ENCODE measurements around the gene ATXN1. TPM values are rescaled to one million over a fixed set of nuclear protein-coding genes. Genes with fewer than 3 reads are reported as not detected.

Gene ATXN1
- total and polyA plus RNA-seq, 2 of the 8 experiments (the other 6 are each of a cell fraction or from before 2014, with no cell fraction given): 1.6 to 4.0 TPM

GRCh38 chr6:16286151-16286522 is 475.1 kb downstream of the ATXN1 start (continued):
- TF ChIP-seq RFX5 (IDR thresholded peaks at IDR 0.05; ENCODE audit: borderline replicate concordance, low read depth, low read length) (no peak), E2F6 (IDR thresholded peaks at IDR 0.05) (peak; percentile 51), BRCA1 (IDR thresholded peaks at IDR 0.05; ENCODE audit: low read depth, low read length) (no peak), SP1 (IDR thresholded peaks at IDR 0.05; ENCODE audit: low read depth, low read length) (no peak), TCF12 (IDR thresholded peaks at IDR 0.05; ENCODE audit: low read depth, low read length) (no peak), POU5F1 (IDR thresholded peaks at IDR 0.05; ENCODE audit: low read depth, low read length) (no peak), TBP (IDR thresholded peaks at IDR 0.05; ENCODE audit: low read depth, low read length) (no peak), CREB1 (IDR thresholded peaks at IDR 0.05) (no peak), TAF7 (optimal IDR thresholded peaks at IDR 0.05; ENCODE audit: borderline replicate concordance, low read depth, low read length) (no peak), ATF2 (IDR thresholded peaks at IDR 0.05; ENCODE audit: low read length) (no peak), BCL11A (IDR thresholded peaks at IDR 0.05; ENCODE audit: low read depth in 2 of 2, low read length in 2 of 2) (no peak), POLR2AphosphoS5 (IDR thresholded peaks at IDR 0.05; ENCODE audit: low read depth, low read length) (no peak), EZH2 (IDR thresholded peaks at IDR 0.05; ENCODE audit: low read depth, low read length, severe bottlenecking) (no peak), KDM4A (IDR thresholded peaks at IDR 0.05; ENCODE audit: low read depth, low read length, severe bottlenecking) (no peak), CEBPB (IDR thresholded peaks at IDR 0.05; ENCODE audit: low read depth, low read length) (no peak), CBX8 (IDR thresholded peaks at IDR 0.05; ENCODE audit: borderline replicate concordance, low read depth, low read length) (no peak), CHD1 (IDR thresholded peaks at IDR 0.05; ENCODE audit: low read depth, low read length) (no peak), CHD2 (IDR thresholded peaks at IDR 0.05; ENCODE audit: low read length) (no peak), SIN3A (conservative IDR thresholded peaks at IDR 0.05 in 1 of 2, IDR thresholded peaks at IDR 0.05 in 1 of 2; ENCODE audit: low read depth in 1 of 2, low read length in 2 of 2) (no peak), BACH1 (IDR thresholded peaks at IDR 0.05; ENCODE audit: low read length) (peak; percentile 70; the same call in 1 of the 2 replicates), GABPA (IDR thresholded peaks at IDR 0.05; ENCODE audit: borderline replicate concordance, insufficient read depth, low read length) (no peak), MAX (IDR thresholded peaks at IDR 0.05) (peak; percentile 80), SAP30 (IDR thresholded peaks at IDR 0.05; ENCODE audit: insufficient read depth, insufficient replicate concordance, low read length) (no peak), CTBP2 (IDR thresholded peaks at IDR 0.05; ENCODE audit: borderline replicate concordance, insufficient read depth, insufficient read length, low read length) (no peak), SRF (IDR thresholded peaks at IDR 0.05; ENCODE audit: low read depth, low read length) (no peak)
